Astrocyte of the cerebellum (primary cell): ENCODE measurements around the gene CRYBB1.
A peak's percentile ranks its signal among the peaks of the same experiment; 100 is the strongest.
"Not testable (repeated sequence)": the region's sequence is repeated elsewhere in the genome, so short reads cannot be mapped to it uniquely, and the experiment has no call there.

Source experiments
- DNase-seq: peaks from one replicate; pipeline ENCODE4 v3.0.0-alpha.2; 2011; ENCODE audit warnings: low read depth
- H3K4me3 ChIP-seq: 2 replicates; pipeline ENCODE4 v1.5.1; 2011; ENCODE audit warnings: mild to moderate bottlenecking, low read depth, low read length, moderate library complexity
- CTCF ChIP-seq: IDR thresholded peaks from 2 replicates; pipeline ENCODE4 v1.5.1; 2012; ENCODE audit warnings: low read length, low read depth, moderate library complexity, mild to moderate bottlenecking; ENCODE audit errors: missing control alignments
- in situ Hi-C: cut with HindIII; loops from 2 replicates; pipeline ENCODE4 v1.10.0; 2017; ENCODE audit warnings: low sequenced_read_pairs

Gene CRYBB1

GRCh38 chr22:26615830-26616435 lies 1.9 kb downstream of the CRYBB1 start:
- TF ChIP-seq CTCF: no peak

GRCh38 chr22:26615149-26615548 lies 2.7 kb downstream of the CRYBB1 start:
- in situ Hi-C loops: no loop called here
- TF ChIP-seq CTCF: no peak
- no peak for DNase-seq
- H3K4me3 ChIP-seq: no peak overlapping the region

More at GRCh38 chr22:26615830-26616435, 1.9 kb downstream of the CRYBB1 start:
- in situ Hi-C loops: no loop called here
- H3K4me3 ChIP-seq: no peak overlapping the region
- no peak for DNase-seq

- in situ Hi-C loops: no loop called here
- DNase-seq: no peak
- no peak overlapping the region for H3K4me3 ChIP-seq
- no peak for TF ChIP-seq CTCF
These were observed 3.5 kb downstream of the CRYBB1 start for GRCh38 chr22:26614322-26614721.

- in situ Hi-C loops, DNase-seq, H3K4me3 ChIP-seq: not testable (repeated sequence)
These were observed 4.1 kb downstream of the CRYBB1 start for GRCh38 chr22:26613753-26614152.

- no peak for DNase-seq
- no peak for TF ChIP-seq CTCF
- H3K4me3 ChIP-seq: no peak overlapping the region
- in situ Hi-C loops: no loop called here
These were observed 5.2 kb downstream of the CRYBB1 start for GRCh38 chr22:26612652-26613051.

- no peak for DNase-seq
- TF ChIP-seq CTCF: no peak
- in situ Hi-C loops: no loop called here
- H3K4me3 ChIP-seq: no peak overlapping the region
These were observed 6.8 kb downstream of the CRYBB1 start for GRCh38 chr22:26610996-26611395.

GRCh38 chr22:26610072-26610958 lies 7.5 kb downstream of the CRYBB1 start:
- no peak for TF ChIP-seq CTCF
- H3K4me3 ChIP-seq: no peak overlapping the region
- peak; percentile 91 for DNase-seq
- in situ Hi-C loops: no loop called here
